ENCODE results near the gene SYNPO.

DNA sequence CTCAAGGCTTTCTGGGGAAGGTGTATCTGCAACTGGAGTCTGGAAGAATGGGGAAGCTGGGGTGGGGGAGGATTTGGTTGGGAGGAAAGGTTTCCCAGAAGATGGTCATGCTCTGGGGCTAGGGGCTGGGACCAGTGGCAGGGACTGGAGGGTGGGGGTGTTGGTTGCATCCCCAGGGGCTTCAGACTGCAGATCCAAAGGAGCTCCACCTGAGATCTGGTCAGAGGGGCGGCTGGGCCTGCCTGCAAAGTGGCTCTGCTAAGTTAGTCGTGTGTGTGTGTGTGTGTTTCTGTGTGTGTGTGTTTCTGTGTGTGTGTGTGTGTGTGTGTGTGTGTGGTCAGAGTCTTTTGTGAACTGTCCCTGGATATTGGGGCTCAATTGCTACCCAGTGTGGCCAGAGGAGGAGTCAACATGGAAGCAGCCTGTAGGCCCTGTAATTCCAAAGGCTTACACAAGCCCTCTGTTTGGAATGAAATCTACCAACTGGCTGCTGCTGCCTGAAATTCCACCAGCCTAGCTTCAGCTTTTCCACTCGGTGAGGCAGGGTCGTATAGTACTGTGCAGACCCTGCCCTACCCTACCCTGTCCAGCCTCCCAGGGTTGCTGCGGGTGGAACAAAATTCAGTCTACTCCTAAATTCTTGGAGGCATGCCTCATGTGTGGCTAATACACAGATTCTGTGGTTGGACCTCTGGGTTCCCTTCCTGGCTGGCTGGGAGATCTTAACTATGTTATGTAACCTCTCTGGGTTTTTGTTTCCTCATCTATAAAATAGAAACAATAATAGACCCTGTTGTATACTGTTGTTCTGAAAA lies 12.5 kb upstream of the SYNPO start:
- TF ChIP-seq, protein P1, sequence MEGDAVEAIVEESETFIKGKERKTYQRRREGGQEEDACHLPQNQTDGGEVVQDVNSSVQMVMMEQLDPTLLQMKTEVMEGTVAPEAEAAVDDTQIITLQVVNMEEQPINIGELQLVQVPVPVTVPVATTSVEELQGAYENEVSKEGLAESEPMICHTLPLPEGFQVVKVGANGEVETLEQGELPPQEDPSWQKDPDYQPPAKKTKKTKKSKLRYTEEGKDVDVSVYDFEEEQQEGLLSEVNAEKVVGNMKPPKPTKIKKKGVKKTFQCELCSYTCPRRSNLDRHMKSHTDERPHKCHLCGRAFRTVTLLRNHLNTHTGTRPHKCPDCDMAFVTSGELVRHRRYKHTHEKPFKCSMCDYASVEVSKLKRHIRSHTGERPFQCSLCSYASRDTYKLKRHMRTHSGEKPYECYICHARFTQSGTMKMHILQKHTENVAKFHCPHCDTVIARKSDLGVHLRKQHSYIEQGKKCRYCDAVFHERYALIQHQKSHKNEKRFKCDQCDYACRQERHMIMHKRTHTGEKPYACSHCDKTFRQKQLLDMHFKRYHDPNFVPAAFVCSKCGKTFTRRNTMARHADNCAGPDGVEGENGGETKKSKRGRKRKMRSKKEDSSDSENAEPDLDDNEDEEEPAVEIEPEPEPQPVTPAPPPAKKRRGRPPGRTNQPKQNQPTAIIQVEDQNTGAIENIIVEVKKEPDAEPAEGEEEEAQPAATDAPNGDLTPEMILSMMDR (optimal IDR thresholded peaks at IDR 0.05 in 1 of 3, IDR thresholded peaks at IDR 0.05 in 1 of 3, conservative IDR thresholded peaks at IDR 0.05 in 1 of 3; ENCODE audit: extremely low read depth in 1 of 3, insufficient read depth in 2 of 3, low read length in 3 of 3), result no peak
- no peak for TF ChIP-seq EZH2 (IDR thresholded peaks at IDR 0.05; ENCODE audit: low read length)
